Measurements from ENCODE around the gene ATAD5.

ATAD5 gene

DNA sequence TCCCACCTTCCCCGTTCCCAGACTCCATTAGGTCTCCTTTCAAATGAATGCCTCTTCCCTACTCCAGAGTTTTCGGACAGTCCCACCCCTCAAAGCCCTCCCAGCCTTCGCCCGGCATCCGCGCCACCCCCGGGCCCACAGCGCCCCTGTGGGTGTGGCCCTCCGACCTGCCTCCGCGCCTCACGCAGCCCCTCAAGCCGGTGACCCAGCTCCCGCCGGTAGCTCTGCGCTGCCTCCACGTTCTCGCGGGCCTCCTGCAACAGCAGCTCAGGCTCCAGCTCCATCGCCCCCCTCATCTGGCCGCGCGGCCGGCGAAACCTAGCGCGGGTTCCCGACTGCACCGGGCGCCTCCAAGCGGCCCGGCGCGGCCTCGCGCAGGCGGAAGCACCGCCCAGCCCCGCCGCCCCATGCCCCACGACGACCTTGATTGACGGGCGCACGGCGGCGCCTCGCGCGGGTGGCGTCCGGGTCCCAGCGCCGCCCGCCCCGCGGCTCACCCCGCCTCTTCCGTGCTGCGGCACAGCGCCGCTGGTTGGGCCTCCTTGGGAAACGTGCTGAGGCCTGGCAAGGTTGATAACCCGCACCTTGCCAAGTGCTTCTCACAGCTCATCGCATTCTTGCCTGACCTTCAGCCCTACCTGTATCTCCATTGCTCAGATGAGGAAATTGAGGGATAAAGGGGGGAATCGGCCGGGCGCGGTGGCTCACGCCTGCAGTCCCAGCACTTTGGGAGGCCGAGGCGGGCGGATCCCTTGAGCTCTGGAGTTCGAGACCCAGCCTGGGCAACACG is 7.2 kb upstream of the ATAD5 start, which contains the start of gene CRLF3:
Gene CRLF3 (minus strand): TSS at position 337 of the 790 bp plus-strand sequence. CDS start 41 bp downstream, at position 296.
- H3K36me3 ChIP-seq (ENCODE audit: control insufficient read depth, insufficient read depth, low read length): no peaks in the 10 kb centered on the region; the same call in 1 of the 2 replicates
- TF ChIP-seq, protein P1, sequence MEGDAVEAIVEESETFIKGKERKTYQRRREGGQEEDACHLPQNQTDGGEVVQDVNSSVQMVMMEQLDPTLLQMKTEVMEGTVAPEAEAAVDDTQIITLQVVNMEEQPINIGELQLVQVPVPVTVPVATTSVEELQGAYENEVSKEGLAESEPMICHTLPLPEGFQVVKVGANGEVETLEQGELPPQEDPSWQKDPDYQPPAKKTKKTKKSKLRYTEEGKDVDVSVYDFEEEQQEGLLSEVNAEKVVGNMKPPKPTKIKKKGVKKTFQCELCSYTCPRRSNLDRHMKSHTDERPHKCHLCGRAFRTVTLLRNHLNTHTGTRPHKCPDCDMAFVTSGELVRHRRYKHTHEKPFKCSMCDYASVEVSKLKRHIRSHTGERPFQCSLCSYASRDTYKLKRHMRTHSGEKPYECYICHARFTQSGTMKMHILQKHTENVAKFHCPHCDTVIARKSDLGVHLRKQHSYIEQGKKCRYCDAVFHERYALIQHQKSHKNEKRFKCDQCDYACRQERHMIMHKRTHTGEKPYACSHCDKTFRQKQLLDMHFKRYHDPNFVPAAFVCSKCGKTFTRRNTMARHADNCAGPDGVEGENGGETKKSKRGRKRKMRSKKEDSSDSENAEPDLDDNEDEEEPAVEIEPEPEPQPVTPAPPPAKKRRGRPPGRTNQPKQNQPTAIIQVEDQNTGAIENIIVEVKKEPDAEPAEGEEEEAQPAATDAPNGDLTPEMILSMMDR (IDR thresholded peaks at IDR 0.05; ENCODE audit: insufficient read depth, low read length, poor library complexity, severe bottlenecking): peak; percentile 40
- DNase-seq (ENCODE audit: extremely low read depth, insufficient read length): peak; percentile 97
- H3K27me3 ChIP-seq (replicated peaks; ENCODE audit: control insufficient read depth, insufficient read depth, low read length): no peaks in the 10 kb centered on the region
- H3K4me3 ChIP-seq (replicated peaks; ENCODE audit: low read depth, low read length): peak within 1 kb of the TSS; percentile 81

DNA sequence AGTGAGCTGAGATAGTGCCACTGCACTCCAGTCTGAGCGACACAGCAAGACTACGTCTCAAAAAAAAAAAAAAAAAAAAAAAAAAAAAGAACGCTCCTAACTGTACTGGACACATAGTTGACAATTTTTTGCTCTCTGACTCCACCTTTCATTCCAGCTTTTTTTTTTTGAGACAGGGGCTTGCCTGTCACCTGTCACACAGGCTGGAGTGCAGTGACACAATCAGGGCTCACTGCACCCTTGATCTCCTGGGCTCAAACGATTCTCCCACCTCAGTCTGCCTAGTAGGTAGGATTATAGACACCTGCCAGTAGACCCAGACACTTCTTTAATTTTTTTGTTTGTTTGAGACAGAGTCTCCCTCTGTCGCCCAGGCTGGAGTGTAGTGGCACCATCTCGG is 4.7 kb upstream of the ATAD5 start:
- DNase-seq (ENCODE audit: extremely low read depth, insufficient read length): no peak
- H3K4me3 ChIP-seq (replicated peaks; ENCODE audit: low read depth, low read length): no peak overlapping the region
- H3K36me3 ChIP-seq (ENCODE audit: control insufficient read depth, insufficient read depth, low read length): no peaks in the 10 kb centered on the region
- TF ChIP-seq, protein P1 (IDR thresholded peaks at IDR 0.05; ENCODE audit: insufficient read depth, low read length, poor library complexity, severe bottlenecking): no peak
- H3K27me3 ChIP-seq (replicated peaks; ENCODE audit: control insufficient read depth, insufficient read depth, low read length): no peaks in the 10 kb centered on the region

DNA sequence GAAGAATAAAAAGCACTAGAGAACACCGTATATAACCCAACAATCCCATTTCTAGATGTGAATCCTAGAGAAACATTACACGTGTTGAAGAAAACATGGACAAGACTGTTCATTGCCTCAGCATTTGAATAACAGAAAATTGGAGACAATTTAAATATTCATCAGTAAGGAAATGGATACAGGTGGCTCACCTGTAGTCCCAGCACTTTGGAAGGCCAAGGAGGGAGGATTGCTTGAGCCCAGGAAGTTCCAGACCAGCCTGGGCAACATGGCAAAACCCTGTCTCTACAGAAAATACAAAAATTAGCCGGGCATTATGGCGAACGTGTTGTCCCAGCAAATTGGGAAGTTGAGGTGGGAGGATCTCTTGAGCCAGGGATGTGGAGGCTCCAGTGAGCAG is 2.7 kb upstream of the ATAD5 start:
- no peak overlapping the region for H3K4me3 ChIP-seq (replicated peaks; ENCODE audit: low read depth, low read length)
- H3K36me3 ChIP-seq (ENCODE audit: control insufficient read depth, insufficient read depth, low read length): no peaks in the 10 kb centered on the region
- H3K27me3 ChIP-seq (replicated peaks; ENCODE audit: control insufficient read depth, insufficient read depth, low read length): no peaks in the 10 kb centered on the region
- DNase-seq (ENCODE audit: extremely low read depth, insufficient read length): no peak
- TF ChIP-seq, protein P1 (IDR thresholded peaks at IDR 0.05; ENCODE audit: insufficient read depth, low read length, poor library complexity, severe bottlenecking): no peak

DNA sequence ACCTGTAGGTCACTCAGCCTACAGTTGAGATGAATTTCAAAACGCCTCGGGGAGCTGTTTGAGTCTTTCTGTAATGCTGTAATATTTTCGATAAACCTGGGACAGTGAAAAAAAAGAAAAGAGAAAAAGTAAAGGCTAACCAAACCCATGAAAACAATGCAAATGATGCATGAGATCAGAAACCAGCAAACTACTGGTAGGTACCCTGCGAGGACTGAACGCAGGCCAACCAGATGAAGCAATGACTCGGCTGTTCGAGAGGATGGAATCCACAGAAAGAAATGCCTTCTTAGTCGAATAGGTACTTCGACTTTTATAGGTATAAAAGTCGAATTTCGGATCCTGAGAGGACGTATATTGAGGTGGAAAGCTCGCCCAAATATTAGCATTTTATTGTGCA is 509 bp upstream of the ATAD5 start:
- Histone ChIP-seq H3K27me3 (replicated peaks; ENCODE audit: control insufficient read depth, insufficient read depth, low read length) (no peaks in the 10 kb centered on the region), H3K4me3 (replicated peaks; ENCODE audit: low read depth, low read length) (peak overlapping the region; percentile 96), H3K36me3 (ENCODE audit: control insufficient read depth, insufficient read depth, low read length) (no peaks in the 10 kb centered on the region)
- no peak for DNase-seq (ENCODE audit: extremely low read depth, insufficient read length)
- TF ChIP-seq, protein P1 (IDR thresholded peaks at IDR 0.05; ENCODE audit: insufficient read depth, low read length, poor library complexity, severe bottlenecking): no peak

DNA sequence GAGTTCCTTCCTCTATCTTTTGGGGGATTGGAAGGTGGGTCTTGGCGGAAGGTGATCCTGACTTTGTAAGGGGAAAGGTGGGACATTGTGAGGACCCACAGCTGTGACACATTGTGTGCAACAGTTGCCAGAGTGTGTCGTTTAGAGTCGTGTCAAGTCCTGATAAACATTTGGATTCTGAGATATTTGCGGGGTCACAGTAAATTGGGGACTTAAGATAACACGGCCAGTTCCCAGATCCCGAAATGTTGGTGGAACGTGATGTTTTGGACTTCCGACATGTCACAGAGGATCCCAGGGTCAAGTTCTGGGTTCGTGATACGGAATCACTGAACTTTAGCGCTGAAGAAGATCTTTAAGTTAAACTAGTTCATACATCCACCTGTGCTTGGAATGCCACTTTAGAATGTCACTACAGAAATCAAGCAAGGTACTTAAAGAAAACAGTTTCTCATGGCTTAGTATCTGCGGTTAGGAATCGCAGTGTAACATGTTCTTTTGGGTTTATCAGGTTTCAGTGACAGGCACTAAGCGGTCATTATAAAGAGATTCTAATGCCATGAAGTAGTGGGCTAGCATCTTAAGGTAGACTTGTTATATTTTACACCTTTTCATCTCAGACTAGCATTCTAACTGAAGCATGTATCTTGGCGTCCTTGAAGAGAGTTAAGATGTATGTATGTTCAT is 815 bp downstream of the ATAD5 start:
- H3K36me3 ChIP-seq (ENCODE audit: control insufficient read depth, insufficient read depth, low read length): no peaks in the 10 kb centered on the region; the same call in 1 of the 2 replicates
- H3K27me3 ChIP-seq (replicated peaks; ENCODE audit: control insufficient read depth, insufficient read depth, low read length): no peaks in the 10 kb centered on the region

More for the DNA sequence above, 815 bp downstream of the ATAD5 start:
- TF ChIP-seq, protein P1 (IDR thresholded peaks at IDR 0.05; ENCODE audit: insufficient read depth, low read length, poor library complexity, severe bottlenecking): no peak
- peak overlapping the region; percentile 96 for H3K4me3 ChIP-seq (replicated peaks; ENCODE audit: low read depth, low read length)
- DNase-seq (ENCODE audit: extremely low read depth, insufficient read length): no peak
